ENCODE measurements around the gene CLCF1. TPM values are rescaled to one million over a fixed set of nuclear protein-coding genes. Genes with fewer than 3 reads are reported as not detected.
A peak's percentile ranks its signal among the peaks of the same experiment; 100 is the strongest.
"Not testable (repeated sequence)": the region's sequence is repeated elsewhere in the genome, so short reads cannot be mapped to it uniquely, and the experiment has no call there.

The CLCF1 gene
- total RNA-seq, 1 donor from 2014 or later: not detected

DNA sequence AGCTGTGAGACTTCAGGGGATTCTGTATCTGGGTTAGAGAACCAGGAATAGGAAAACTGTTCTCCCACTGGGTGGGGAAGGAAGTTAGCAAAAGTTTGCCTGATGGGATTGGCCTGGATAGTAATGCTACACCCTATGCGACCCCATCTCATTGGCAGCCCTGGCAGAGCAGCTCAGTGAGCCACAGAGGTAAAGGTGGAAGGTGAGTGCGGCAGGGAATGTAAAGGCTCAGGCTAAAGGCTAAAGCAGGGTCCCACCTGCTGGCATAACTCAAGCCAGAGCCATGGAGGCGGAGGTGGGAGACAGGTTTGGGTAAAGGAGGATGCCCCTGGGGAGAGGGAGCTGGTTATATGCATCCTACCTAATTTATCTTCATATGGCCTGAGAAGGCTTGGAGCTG is 51.3 kb downstream of the CLCF1 start:
- Mint-ChIP-seq H3K36me3 (ENCODE audit: unreplicated experiment) (no peaks in the 10 kb centered on the region), H3K4me1 (ENCODE audit: low read depth, unreplicated experiment) (no peaks in the 10 kb centered on the region), H3K27ac (ENCODE audit: unreplicated experiment) (no peak overlapping the region), H3K4me3 (ENCODE audit: unreplicated experiment) (no peak overlapping the region), H3K9me3 (ENCODE audit: unreplicated experiment) (peaks cover 1% of the 10 kb centered on the region), H3K27me3 (ENCODE audit: unreplicated experiment) (peaks cover 4% of the 10 kb centered on the region)
- no peak for DNase-seq
- TF ChIP-seq, protein P1, sequence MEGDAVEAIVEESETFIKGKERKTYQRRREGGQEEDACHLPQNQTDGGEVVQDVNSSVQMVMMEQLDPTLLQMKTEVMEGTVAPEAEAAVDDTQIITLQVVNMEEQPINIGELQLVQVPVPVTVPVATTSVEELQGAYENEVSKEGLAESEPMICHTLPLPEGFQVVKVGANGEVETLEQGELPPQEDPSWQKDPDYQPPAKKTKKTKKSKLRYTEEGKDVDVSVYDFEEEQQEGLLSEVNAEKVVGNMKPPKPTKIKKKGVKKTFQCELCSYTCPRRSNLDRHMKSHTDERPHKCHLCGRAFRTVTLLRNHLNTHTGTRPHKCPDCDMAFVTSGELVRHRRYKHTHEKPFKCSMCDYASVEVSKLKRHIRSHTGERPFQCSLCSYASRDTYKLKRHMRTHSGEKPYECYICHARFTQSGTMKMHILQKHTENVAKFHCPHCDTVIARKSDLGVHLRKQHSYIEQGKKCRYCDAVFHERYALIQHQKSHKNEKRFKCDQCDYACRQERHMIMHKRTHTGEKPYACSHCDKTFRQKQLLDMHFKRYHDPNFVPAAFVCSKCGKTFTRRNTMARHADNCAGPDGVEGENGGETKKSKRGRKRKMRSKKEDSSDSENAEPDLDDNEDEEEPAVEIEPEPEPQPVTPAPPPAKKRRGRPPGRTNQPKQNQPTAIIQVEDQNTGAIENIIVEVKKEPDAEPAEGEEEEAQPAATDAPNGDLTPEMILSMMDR (IDR thresholded peaks at IDR 0.05; ENCODE audit: partially characterized antibody, unreplicated experiment): no peak

DNA sequence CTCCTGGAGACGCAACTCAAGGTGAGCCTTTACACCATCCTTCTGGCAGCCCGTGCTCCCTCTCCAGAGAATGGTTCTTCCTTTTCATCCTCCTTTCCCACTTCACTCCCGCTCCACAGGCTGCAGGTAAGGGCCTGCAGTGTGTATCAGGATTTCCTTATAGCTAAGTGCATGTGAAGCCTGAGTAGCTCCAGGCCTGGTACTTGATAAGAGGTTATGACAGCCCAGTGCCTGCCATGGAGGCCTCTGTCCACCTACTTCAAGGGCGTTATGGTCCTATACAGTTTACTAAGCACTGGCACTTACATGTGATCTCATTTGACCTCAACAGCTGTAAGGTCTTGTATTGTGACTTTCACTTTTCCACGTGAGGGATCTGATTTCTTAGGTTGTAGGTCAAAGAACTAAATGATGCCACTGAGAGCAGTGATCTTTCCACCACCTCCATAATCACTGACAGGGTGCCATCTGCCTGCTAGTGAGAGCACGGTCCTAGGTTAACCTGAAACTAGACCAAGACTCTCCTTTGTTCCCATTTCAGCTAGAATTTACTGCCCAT is 52.0 kb downstream of the CLCF1 start:
- Mint-ChIP-seq H3K27me3 (ENCODE audit: unreplicated experiment) (peaks cover 4% of the 10 kb centered on the region), H3K36me3 (ENCODE audit: unreplicated experiment) (no peaks in the 10 kb centered on the region), H3K27ac (ENCODE audit: unreplicated experiment) (no peak overlapping the region), H3K9me3 (ENCODE audit: unreplicated experiment) (peaks cover 1% of the 10 kb centered on the region), H3K4me1 (ENCODE audit: low read depth, unreplicated experiment) (no peaks in the 10 kb centered on the region), H3K4me3 (ENCODE audit: unreplicated experiment) (no peak overlapping the region)
- no peak for DNase-seq
- TF ChIP-seq, protein P1 (IDR thresholded peaks at IDR 0.05; ENCODE audit: partially characterized antibody, unreplicated experiment): no peak

DNA sequence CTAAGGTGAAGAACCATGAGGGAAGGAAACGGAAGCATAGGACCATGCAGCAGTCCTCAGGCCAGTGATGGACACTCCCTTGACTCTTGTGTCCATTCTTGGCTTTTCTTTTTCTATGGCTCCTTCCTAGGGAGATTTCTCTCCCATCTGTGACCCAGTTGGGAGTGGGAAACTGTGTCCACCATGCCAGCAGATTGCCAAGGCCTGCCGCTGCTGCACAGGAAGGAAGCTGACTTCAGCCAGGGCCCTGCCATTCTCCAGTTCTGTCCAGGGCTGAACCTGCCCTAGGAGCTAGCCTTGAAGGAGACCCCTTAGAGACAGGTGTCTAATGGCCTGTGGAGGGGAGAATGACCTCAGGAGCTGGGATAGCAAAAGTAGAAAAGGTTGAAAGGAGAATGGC is 52.7 kb downstream of the CLCF1 start:
- H3K27me3 Mint-ChIP-seq (ENCODE audit: unreplicated experiment): peaks cover 4% of the 10 kb centered on the region
- H3K36me3 Mint-ChIP-seq (ENCODE audit: unreplicated experiment): no peaks in the 10 kb centered on the region
- no peak overlapping the region for H3K4me3 Mint-ChIP-seq (ENCODE audit: unreplicated experiment)
- no peak overlapping the region for H3K27ac Mint-ChIP-seq (ENCODE audit: unreplicated experiment)
- no peaks in the 10 kb centered on the region for H3K4me1 Mint-ChIP-seq (ENCODE audit: low read depth, unreplicated experiment)
- DNase-seq: no peak
- TF ChIP-seq, protein P1 (IDR thresholded peaks at IDR 0.05; ENCODE audit: partially characterized antibody, unreplicated experiment): no peak
- peaks cover 3% of the 10 kb centered on the region for H3K9me3 Mint-ChIP-seq (ENCODE audit: unreplicated experiment)

DNA sequence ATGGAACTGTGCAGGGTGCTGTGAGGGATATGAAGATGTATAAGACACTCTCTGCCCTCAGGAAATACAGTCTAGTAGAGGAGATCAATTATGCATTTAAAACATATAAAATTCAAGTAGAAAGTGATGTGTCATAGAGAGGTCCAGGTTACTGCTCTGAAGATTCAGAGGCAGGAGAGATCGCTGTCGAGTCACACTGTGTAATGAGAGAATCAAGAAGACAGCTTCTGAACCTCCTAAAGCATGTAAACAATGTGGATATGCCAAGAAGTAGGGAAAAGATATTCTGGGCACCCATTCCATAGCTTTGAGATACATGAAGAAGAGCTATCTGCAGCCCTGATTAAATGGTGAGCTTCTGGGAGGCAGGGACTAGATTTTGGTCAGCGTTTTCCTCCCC is 53.4 kb downstream of the CLCF1 start:
- Mint-ChIP-seq H3K27me3 (ENCODE audit: unreplicated experiment) (peaks cover 4% of the 10 kb centered on the region), H3K36me3 (ENCODE audit: unreplicated experiment) (no peaks in the 10 kb centered on the region), H3K9me3 (ENCODE audit: unreplicated experiment) (peaks cover 3% of the 10 kb centered on the region), H3K4me1 (ENCODE audit: low read depth, unreplicated experiment) (no peaks in the 10 kb centered on the region), H3K4me3 (ENCODE audit: unreplicated experiment) (peak overlapping the region; percentile 46), H3K27ac (ENCODE audit: unreplicated experiment) (no peak overlapping the region)
- TF ChIP-seq, protein P1 (IDR thresholded peaks at IDR 0.05; ENCODE audit: partially characterized antibody, unreplicated experiment): no peak
- DNase-seq: no peak

DNA sequence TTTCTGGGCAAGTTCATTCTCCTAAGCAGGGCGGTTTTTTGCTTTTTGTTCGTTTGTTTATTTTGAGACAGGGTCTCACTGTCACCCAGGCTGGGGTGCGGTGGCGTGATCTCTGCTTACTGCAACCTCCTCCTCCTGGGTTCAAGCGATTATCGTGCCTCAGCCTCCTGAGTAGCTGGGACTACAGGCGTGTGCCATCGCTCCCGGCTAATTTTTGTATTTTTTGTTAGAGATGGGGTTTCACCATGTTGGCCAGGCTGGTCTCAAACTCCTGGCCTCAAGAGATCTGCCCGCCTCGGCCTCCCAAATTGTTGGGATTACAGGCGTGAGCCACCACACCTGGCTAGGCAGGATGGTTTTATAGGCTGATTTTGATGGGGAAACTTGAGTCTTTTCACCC is 54.5 kb downstream of the CLCF1 start:
- H3K27me3 Mint-ChIP-seq (ENCODE audit: unreplicated experiment); H3K9me3 Mint-ChIP-seq (ENCODE audit: unreplicated experiment): not testable (repeated sequence)

More for the DNA sequence above, 54.5 kb downstream of the CLCF1 start:
- DNase-seq; H3K36me3 Mint-ChIP-seq (ENCODE audit: unreplicated experiment); H3K27ac Mint-ChIP-seq (ENCODE audit: unreplicated experiment); H3K4me1 Mint-ChIP-seq (ENCODE audit: low read depth, unreplicated experiment): not testable (repeated sequence)
- H3K4me3 Mint-ChIP-seq (ENCODE audit: unreplicated experiment): peak overlapping the region; percentile 71
